Skin epidermis (tissue), 12 donors: ENCODE measurements around the gene MAP4K3.
A peak's percentile ranks its signal among the peaks of the same experiment; 100 is the strongest.

Experiments used
- H3K27ac ChIP-seq, 21 experiments: fragments of 200-600 bp; sonication (generic) in 11 of 21; one replicate each; pipeline ENCODE4 v1.5.0; 2020; ENCODE audit warnings: mild to moderate bottlenecking in 3 of 21, inconsistent platforms in 2 of 21, moderate library complexity in 2 of 21
- H3K4me3 ChIP-seq, 7 experiments: fragments of 200-600 bp; sonication (generic) in 2 of 7; one replicate each; pipeline ENCODE4 v1.5.0; 2020; ENCODE audit warnings: inconsistent platforms in 2 of 7, mild to moderate bottlenecking in 2 of 7, moderate library complexity in 1 of 7

MAP4K3 gene

GRCh38 chr2:39447266-39448168 lies 10.4 kb upstream of the MAP4K3 start:
- Histone ChIP-seq H3K27ac (no peak overlapping the region), H3K4me3 (no peak overlapping the region)

DNA sequence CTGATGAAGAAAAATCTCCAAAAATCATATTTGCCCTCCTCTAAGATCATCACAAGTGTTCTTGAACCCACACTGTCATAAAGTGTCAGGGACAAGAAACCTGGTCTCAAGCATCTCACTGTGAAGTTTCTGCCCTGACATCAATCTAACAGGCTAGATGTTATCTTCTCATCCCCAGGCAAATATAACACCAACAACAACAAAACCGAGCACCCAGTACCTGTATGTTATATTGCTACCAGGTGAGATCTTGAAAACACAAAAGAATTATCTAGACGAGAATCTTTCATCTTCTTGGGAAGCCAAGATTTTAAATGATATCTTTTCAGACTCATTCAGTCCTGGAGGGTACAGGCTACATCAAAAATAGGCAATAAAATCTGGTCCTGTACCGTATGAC lies 8.8 kb upstream of the MAP4K3 start:
- H3K4me3 ChIP-seq, result no peak overlapping the region
- H3K27ac ChIP-seq, result no peak overlapping the region

DNA sequence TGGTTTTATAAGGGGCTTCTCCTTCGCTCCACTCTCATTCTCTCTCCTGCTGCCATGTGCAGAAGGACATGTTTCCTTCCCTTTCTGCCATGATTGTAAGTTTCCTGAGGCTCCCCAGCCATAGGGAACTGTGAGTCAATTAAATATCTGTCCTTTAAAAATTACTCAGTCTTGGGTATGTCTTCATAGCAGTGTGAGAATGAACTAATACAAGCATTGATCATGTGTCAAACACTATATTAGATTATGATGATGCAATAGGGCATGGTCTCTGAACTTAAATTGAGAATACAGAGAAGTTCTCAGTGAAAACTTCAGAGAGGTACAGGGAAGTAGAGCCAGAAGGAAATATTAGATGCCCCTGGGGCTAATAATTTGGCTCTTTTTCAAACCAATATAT lies 5.9 kb upstream of the MAP4K3 start:
- Histone ChIP-seq H3K4me3 (no peak overlapping the region), H3K27ac (no peak overlapping the region)

GRCh38 chr2:39437522-39438296 lies 624 bp upstream of the MAP4K3 start:
- Histone ChIP-seq H3K4me3 (peak overlapping the region; percentile 75 to 98 (median 85)), H3K27ac (peak overlapping the region; percentile 23 to 99 (median 92))

DNA sequence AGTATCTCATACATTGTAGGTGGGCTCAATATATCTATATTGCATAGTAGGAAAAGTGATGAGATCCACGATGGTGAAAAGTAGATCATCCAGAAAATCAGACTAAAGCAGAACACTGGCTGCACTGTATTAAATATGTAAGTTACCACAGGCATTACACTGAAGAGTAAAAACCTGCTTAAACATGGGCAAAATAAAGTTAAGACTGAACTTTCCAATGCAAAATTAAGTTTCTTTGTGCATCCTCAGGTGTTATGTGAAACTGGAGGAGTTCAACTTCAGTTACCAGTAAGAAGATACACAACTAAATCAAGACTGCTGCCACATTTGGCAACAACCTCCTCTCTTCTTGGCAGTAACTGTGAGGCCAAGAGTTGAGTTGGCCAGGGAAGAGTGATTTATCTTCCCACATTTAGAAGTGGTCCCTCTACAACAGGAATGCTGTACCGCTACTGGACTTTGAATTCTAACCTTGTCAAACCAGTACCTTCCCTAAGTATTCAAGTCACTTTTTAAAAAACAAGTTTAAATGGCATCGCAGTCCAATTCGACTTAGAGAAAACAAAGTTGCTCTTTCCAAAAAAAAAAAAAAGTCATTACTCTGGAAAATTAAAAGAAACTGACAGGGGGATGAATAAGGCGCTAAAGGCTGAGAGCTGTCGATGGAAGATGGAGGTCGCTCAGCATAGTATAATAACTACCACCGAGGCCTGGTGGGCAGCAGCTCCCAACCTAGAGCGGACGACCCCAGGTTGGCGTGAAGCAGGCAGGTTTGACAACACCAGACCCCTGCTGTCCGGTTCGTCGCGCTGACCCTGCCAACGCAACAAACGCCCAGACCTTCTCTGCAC lies 1.1 kb downstream of the MAP4K3 start:
- Histone ChIP-seq H3K4me3 (peak overlapping the region; percentile 75 to 98 (median 85)), H3K27ac (peak overlapping the region in 20 of 21 experiments; percentile 76 to 99 (median 92))

DNA sequence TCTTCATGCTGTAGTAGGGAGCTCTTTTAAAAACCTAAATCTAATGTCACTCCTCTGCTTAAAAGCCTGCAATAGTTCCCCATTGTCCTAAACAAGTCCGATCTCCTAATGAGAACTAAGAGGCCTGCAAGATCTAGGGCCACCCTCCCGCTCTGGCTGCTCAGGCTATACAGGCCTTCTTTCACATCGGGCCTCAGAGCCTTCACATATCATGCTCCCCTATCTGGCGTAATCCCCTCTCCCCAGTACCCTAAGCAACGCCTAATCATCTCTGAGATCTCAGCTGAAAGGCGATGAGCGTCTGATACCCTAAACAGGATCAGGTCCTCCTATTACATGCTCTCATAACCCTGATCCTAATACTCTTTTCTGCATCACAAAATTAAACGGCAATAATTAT lies 1.9 kb downstream of the MAP4K3 start:
- peak overlapping the region in 7 of 21 experiments; percentile 3 to 93 (median 41) for H3K27ac ChIP-seq
- H3K4me3 ChIP-seq, result peak overlapping the region; percentile 75 to 98 (median 85)

- no peak overlapping the region for H3K27ac ChIP-seq
- no peak overlapping the region for H3K4me3 ChIP-seq
Observed at GRCh38 chr2:39434233-39434897, 2.7 kb downstream of the MAP4K3 start.

GRCh38 chr2:39433586-39434195 lies 3.4 kb downstream of the MAP4K3 start:
- H3K4me3 ChIP-seq, result no peak overlapping the region

DNA sequence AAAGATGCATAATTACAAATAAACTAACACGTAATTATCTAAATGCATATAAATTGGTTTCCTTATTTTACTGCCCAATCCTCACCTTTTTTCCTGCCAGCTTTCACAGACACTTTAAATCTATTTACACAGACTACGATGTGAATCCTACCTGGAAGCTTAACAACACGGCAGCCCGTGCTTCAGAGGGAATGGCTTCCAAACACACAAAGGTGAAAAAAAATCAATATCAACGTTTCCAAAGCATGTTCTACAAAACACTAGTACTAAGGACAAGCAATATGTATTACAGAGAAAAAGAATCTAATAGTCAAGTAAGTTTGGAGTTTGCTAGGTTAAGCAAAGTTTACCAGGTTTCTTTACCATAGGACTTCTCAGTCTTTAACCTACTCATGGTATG lies 4.4 kb downstream of the MAP4K3 start:
- H3K4me3 ChIP-seq, result no peak overlapping the region

More at GRCh38 chr2:39433586-39434195, 3.4 kb downstream of the MAP4K3 start:
- peak overlapping the region in 1 of 21 experiments; percentile 1 for H3K27ac ChIP-seq

DNA sequence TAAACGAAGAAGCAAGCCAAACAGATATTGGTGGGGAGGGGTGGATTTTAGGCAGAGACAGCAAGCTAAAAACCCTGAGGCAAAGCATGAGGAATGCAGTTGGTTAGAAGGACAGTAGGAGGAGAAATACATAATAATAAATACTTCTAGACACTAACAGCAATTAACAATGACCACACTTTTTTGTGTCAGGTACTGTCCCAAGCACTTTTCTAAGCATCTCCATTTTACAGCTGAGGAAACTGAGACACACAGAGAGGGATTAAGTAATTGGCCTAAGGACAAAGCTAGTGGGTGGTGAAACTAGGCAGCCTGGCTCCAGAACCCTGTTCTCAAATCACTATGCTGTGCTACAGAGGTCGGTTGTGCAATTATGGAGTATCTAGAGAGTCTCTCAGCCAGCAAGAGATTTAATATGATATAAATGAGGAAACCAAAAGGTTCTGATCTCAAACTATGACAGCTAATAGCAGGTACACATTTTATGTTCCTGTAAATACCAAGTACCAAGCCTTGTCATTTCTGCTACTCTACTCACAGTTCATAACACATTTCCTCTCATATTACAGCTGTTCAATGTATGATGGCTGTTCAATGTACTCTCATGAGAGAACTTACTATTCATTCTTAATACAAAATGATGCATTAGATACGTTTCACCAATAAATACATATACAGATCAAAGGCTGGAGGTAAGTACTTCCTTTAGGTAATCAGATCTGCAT lies 5.3 kb downstream of the MAP4K3 start:
- no peak overlapping the region for H3K4me3 ChIP-seq
- no peak overlapping the region for H3K27ac ChIP-seq

More for the DNA sequence above, 4.4 kb downstream of the MAP4K3 start:
- H3K27ac ChIP-seq, result peak overlapping the region in 1 of 21 experiments; percentile 1

DNA sequence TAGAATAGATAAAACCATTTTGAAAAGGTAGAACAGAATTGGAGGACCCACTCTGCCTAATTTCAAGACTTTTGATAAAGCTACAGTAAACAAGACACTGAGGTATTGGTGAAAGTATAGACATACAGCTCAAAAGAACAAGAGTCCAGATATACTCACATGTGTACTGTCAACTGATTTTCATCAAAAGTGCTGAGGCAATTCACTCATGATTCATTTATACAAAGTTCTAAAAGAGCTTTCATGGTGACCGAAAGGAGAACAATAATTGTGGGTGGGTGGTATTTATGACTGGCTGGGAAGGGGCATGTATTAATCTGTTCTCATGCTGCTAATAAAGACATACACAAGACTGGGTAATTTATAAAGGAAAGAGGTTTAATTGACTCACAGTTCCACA lies 7.3 kb downstream of the MAP4K3 start:
- Histone ChIP-seq H3K4me3 (no peak overlapping the region), H3K27ac (no peak overlapping the region)

- Histone ChIP-seq H3K27ac (no peak overlapping the region), H3K4me3 (no peak overlapping the region)
Observed at GRCh38 chr2:39424951-39425350, 12.1 kb downstream of the MAP4K3 start.

DNA sequence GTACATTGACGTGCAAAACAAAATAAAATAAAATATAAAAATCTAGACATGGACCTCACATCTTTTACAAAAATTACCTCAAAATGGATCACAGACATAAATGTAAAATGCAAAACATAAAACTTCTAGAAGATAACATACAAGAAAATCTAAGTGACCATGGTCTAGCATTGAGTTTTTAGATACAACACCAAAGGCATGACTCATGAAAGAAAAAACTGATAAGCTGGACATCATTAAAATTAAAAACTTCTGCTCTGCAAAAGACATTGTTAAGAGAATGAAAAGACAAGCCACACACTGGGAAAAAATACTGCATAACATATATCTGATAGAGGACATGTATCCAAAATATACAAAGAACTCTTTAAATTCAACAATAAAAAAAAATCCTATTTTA lies 14.4 kb downstream of the MAP4K3 start:
- no peak overlapping the region for H3K4me3 ChIP-seq
- no peak overlapping the region for H3K27ac ChIP-seq

GRCh38 chr2:39421354-39421753 lies 15.7 kb downstream of the MAP4K3 start:
- H3K4me3 ChIP-seq, result no peak overlapping the region
- H3K27ac ChIP-seq, result no peak overlapping the region

DNA sequence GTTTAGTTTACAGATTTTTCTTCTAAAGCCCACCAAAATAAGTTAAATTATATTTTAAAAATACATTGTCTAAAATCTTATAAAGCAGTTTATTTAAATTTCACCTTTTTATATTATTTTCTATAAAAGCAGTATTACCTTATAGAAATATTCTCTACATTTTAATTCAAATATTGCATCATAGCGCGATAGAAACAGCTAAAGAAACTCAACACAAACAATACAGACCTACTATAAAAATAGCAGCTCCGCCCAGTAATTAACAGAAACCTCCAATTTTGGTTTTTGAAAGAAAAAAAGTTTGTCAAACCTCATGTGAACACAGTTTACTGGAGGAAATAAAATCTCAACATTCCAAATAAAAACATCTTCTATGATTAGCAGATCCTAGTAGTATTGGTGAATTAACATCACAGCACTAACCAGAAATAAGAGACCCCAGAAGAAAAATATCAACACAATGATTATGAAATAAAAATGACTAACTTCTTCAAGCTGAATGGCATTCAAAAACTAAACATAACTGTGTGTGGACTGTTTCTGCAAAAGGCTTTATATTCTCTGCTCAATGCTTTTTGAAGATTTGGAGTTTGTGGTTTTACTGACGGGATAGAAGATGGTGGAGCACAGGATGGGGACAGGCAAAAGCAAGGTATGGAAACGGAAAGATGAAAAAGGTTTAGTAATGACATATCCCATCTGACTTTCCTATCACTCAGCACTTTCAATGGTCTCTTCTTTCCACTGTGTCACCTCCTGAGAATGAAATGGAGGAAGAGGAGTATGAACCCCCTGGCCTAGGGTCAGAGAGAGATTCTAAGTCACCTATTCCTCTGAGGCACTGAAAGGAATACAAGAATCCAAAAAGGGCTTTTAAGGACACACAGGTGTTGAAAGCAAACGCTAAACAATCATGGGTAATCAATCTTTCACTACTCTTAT lies 17.5 kb downstream of the MAP4K3 start:
- Histone ChIP-seq H3K27ac (no peak overlapping the region), H3K4me3 (no peak overlapping the region)

GRCh38 chr2:39418491-39418890 lies 18.6 kb downstream of the MAP4K3 start:
- no peak overlapping the region for H3K4me3 ChIP-seq
- H3K27ac ChIP-seq, result no peak overlapping the region

DNA sequence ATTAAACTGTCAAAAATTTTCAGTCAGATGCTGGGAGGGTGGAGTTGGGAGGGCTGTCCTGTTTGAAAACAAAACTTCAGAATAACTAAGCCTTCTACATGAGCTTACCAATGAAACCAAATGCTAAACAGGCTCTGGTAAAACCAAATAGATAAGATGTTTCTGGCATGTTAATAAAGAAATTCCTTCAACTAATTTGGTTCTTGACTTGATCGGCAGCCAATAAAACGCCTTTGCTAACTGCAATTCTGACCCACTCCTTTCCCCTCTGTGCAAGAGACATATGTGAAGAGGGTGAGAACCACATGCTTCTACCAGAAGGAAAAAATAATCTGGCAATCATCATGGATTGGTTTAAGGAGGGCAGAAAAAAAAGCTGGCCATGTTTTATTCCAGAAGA lies 20.9 kb downstream of the MAP4K3 start:
- H3K4me3 ChIP-seq, result no peak overlapping the region
- peak overlapping the region in 2 of 21 experiments; percentile 2 to 19 for H3K27ac ChIP-seq
